ENCODE data around the gene SNX25.
"Not testable (repeated sequence)": the region's sequence is repeated elsewhere in the genome, so short reads cannot be mapped to it uniquely, and the experiment has no call there.

Gene SNX25

DNA sequence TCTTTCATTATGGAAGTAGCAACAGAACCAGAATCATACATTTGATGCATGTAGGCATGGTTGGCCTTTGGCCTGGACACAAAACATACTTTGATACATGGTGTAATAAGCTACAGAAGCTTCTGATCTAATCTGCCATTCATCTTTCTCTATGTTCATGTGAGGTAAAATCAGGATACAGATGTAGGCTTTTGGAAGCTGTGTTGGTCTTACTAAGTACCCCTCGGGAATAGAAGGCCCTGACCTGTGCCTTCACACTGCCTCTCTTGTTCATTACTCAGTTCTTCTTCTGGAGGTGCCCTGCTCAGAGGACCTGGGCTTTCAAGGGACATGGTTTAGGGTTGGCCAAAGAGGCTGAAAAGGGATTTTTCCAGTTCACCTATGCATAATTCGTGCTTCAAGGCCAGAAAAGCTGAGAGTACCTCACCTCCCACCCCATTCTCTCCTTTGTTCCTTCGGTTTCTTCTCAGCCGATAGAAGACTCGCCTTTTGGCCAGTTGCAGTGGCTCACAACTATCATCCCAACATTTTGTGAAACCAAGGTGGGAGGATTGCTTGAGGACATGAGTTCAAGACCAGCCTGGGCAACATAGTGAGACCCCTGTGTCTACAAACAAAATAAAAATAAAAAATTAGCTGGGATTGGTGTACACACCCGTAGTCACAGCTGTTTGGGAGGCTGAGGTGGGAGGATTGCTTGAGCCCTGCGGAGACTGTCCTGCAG lies 25.9 kb downstream of the SNX25 start:
- no peak for DNase-seq (ENCODE audit: low spot score)

DNA sequence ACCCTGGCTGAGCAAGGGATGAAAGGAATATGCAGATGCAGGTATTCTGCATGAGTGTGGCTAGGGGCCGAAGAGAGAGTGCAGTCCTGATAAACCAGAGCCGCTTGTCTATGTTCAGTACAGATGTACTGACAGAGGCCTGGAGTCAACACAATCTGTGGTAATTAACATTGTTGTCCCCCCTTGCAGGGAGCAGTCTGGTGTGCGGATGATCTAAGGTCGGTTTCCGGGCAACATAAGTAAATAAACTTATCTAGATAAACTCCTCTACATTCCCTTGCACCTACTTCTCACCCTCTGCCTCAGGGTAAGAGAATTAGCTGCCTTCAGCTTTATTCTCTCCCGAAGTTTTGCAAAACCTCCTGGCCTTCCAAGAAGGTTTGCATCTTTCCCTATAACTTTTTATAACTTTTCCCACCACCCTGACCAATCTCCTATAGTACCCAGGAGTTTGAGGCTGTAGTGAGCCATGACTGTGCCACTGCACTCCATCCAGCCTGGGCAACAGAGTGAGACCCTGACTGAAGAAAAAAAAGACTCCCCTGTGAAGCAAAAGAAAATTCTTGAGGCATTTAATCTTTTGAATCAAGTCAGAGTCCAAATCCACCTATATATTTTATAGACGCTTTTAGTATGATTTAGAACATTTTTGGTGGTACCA lies 26.6 kb downstream of the SNX25 start:
- DNase-seq (ENCODE audit: low spot score) = no peak

DNA sequence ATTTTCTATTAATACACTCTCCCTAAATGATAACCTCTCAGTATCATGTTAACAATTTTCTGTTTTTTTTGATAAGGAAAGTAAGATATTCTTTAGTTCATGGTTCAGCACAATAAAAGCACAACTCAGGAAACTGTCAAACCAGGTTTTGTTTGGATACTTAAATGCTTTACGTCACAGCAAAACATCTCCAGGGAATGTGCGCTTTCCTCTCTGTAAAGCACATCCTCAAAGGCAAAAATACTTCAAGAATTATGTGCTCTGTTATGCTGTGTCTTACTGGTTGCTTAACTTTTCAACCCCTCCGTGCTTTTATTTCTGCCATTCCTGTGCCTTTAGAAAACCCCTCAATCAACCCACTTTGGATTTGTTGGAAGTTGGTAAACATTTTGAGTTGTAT lies 27.8 kb downstream of the SNX25 start:
- no peak for DNase-seq (ENCODE audit: low spot score)

DNA sequence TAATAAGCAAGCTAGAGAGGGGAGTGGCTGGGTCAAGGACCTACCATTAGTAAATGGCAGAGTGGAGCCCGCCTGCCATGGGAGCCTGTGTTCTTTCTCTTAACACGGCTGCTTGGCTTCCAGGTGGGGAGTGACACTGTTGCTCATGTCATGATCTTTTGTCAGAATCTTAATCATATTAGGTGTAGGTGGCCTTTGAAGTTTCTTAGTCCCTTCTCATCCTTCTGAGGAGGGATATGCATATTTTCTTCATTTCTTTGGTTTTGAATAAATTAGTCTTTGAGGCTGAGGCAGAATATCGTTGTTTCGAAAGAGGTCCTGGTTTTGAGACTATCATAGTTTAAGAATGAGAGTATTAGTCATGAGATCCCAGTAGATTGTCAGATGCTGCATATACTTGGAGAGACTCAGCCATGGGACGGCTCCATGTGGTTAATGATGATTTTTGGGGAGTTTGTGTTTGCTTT lies 28.9 kb downstream of the SNX25 start:
- peak; percentile 22 for DNase-seq (ENCODE audit: low spot score)

- DNase-seq (ENCODE audit: low spot score) = no peak
Observed at GRCh38 chr4:185238750-185239149, 29.4 kb downstream of the SNX25 start.

- DNase-seq (ENCODE audit: low spot score) = not testable (repeated sequence)
Observed at GRCh38 chr4:185240486-185240885, 31.1 kb downstream of the SNX25 start.

- no peak for DNase-seq (ENCODE audit: low spot score)
Observed at GRCh38 chr4:185242749-185243533, 33.5 kb downstream of the SNX25 start.

- DNase-seq (ENCODE audit: low spot score) = no peak
Observed at GRCh38 chr4:185243879-185244278, 34.5 kb downstream of the SNX25 start.

DNA sequence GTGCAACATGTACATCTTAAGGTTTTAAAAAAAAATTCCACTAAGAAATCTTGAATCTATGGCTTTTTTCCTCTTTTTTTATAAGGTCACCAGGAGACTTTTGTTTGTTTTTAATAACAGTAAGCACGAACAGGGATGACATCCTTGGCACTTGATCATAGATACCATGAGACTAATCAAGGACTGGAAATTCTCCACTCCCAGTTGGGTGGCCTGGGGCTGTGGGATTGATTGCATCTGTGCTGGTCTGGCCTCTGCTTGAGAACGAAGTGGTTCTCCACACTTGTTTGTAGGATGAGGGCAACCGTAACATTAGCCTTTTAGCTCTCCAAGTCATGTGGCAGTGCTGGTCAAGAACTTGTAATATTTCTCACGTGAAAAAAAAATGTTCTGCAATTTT lies 35.4 kb downstream of the SNX25 start:
- no peak for DNase-seq (ENCODE audit: low spot score)

- DNase-seq (ENCODE audit: low spot score) = no peak
Observed at GRCh38 chr4:185246453-185246852, 37.1 kb downstream of the SNX25 start.

GRCh38 chr4:185247151-185247550 lies 37.8 kb downstream of the SNX25 start:
- DNase-seq (ENCODE audit: low spot score) = no peak

DNA sequence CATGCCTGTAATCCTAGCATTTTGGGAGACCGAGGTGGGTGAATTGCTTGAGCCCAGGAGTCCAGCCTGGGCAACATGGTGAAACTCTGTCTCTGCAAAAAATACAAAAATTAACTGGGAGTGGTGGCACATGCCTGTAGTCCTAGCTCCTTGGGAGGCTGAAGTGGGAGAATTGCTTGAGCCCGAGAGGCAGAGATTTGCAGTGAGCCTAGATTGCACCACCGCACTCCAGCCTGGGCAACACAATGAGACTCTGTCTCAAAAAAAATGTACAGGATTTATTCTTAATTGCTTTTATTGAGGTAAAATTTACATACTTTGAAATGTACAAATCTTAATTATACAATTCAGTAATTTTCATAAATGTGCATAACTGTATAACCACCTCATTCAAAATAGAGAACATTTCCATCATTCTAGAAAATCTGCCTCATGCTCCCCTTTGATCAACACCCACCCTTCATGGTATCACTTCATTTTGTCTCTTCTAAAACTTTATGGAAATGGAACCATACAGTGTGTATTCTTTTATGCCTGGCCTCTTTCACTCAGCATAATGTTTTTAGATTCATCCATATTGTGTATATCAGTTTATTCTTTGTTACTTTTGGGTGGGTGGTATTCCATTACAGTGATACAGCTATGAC lies 39.1 kb downstream of the SNX25 start:
- DNase-seq (ENCODE audit: low spot score) = no peak

DNA sequence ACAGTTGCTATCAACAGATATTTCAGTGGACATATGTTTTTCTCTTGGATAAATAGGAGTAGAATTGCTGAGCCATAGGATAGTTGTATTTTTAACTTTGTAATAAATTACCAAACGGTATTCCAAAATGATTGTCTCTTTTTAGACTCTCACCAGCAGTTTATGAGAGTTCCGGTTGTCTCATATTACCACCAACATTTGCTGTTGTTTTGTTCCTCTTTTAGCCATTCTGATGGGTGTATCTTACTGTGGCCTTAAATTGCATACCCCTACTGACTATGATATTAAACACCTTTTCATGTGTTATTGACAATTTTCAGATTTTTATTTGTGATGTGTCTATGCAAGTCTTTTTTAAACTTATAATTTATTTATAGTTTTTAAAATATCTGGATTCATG lies 39.7 kb downstream of the SNX25 start:
- no peak for DNase-seq (ENCODE audit: low spot score)

DNA sequence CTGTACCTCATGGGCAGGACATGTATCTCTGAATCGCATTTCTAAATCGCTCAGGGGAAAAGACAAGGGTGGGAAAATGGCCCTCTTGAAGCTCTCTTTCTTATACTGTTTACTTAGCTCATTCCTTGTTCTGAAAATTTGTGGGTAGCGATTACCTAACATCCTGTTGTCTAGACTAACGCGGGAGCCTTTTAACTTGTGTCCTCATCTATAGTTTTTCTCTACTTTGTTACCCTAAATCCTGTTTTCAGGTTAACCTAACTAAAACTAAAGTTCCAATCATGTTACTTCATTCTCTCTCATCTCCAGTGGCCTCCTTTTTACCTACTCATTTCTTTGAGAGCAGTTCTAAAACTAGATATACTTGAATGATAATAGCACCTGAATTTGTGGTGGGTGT lies 45.0 kb downstream of the SNX25 start:
- no peak for DNase-seq (ENCODE audit: low spot score)

GRCh38 chr4:185255868-185256267 lies 46.5 kb downstream of the SNX25 start:
- DNase-seq (ENCODE audit: low spot score) = no peak

DNA sequence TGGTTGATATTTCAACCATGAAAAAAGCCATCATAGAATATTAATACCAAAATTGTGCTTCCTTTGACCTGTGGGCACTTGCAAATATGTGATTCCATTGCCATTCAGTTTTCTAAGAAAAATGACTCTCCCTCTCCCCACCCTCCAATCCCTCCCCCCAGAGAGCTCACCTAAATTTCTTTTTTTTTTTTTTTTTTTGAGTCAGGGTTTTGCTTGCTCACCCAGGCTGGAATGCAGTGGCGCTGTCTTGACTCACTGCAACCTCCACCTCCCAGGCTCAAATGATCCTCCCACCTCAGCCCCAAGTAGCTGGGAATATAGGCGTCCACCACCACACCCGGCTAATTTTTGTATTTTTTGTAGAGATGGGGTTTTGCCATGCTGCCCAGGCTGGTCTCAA lies 47.0 kb downstream of the SNX25 start:
- DNase-seq (ENCODE audit: low spot score) = no peak

DNA sequence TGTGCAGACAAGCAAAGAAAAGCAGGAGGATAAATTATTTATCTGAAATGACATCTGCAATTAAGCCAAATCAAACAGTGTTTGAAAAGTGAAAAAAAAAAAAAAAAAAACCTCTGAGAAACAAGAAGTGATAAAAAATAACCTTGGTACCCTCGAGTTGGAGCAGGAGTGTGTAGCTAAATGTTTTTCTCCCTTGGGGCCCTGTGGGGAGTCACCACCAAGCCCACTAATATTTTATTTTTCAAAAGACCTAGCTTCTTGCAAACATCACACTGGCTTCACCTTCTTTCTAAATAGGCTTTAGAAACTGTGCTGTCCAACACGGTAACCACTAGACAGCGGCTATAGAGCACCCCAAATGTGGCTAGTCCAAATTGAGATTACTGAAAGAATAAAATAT lies 47.7 kb downstream of the SNX25 start:
- DNase-seq (ENCODE audit: low spot score) = no peak

- DNase-seq (ENCODE audit: low spot score) = no peak
Observed at GRCh38 chr4:185257694-185258093, 48.3 kb downstream of the SNX25 start.

GRCh38 chr4:185258741-185259140 lies 49.3 kb downstream of the SNX25 start:
- not testable (repeated sequence) for DNase-seq (ENCODE audit: low spot score)

- DNase-seq (ENCODE audit: low spot score) = no peak
Observed at GRCh38 chr4:185259719-185260118, 50.3 kb downstream of the SNX25 start.

- DNase-seq (ENCODE audit: low spot score) = no peak
Observed at GRCh38 chr4:185261946-185262345, 52.5 kb downstream of the SNX25 start.

DNA sequence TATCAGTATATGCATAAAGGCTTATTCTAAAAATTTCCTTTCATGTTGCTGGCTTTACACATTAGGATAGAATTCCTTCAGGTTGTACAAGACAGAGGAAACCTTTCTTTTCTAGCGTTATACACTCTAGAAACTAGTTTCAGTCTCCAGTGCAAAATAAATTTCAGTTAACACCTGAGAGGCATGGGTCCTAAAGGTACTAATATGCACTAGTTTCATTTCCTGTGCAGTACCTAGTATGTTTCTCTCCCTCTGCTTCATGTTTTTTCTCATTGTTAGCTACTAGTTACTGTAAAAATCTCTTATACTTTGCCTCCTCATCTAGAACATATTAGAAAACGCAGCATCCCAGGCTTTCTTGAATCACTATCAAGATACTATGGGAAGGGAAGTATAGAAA lies 54.0 kb downstream of the SNX25 start:
- DNase-seq (ENCODE audit: low spot score) = no peak
